ENCODE results near the gene MMP17.

Gene MMP17

GRCh38 chr12:131850856-131851559 lies 22.8 kb downstream of the MMP17 start:
- no peak for DNase-seq

- DNase-seq, result no peak
Observed at GRCh38 chr12:131851741-131852550, 23.8 kb downstream of the MMP17 start.

DNA sequence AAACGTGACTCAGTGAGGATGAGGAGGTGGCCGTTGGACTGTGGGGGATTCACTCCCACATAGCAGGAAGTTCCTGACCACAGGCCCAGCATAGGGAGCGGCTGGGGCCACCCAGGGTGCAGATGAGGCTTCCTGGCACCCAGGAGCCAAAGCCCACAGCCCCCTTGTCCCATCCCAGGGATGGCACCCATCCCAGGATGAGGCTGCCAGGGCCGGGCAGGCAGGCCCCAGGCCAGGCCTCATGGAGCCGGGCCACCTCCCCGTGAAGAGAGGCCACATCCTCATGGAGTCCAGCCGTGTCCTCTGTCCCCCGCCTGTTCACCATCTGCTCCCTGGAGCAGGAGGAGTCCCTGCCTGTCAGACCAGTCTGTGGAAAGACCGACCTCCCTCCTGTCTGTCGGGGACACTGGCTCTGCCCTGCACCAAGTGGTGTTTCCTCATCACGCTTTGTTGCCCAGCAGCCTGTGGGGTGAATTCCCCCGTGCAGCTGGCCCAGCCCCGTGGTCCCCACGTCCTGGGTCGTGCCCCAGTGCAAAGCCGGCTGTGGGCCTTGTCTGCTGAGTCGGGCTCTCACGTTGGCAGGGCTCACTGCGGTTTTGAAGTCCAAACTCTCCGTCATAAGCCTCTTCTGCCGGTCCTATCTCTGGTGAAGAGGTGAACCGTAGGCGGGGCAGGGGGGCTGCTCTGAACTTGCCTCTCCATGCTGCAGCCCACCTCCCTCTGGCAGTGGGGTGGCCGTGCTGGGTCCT lies 24.5 kb downstream of the MMP17 start:
- peak; percentile 54 for DNase-seq

DNA sequence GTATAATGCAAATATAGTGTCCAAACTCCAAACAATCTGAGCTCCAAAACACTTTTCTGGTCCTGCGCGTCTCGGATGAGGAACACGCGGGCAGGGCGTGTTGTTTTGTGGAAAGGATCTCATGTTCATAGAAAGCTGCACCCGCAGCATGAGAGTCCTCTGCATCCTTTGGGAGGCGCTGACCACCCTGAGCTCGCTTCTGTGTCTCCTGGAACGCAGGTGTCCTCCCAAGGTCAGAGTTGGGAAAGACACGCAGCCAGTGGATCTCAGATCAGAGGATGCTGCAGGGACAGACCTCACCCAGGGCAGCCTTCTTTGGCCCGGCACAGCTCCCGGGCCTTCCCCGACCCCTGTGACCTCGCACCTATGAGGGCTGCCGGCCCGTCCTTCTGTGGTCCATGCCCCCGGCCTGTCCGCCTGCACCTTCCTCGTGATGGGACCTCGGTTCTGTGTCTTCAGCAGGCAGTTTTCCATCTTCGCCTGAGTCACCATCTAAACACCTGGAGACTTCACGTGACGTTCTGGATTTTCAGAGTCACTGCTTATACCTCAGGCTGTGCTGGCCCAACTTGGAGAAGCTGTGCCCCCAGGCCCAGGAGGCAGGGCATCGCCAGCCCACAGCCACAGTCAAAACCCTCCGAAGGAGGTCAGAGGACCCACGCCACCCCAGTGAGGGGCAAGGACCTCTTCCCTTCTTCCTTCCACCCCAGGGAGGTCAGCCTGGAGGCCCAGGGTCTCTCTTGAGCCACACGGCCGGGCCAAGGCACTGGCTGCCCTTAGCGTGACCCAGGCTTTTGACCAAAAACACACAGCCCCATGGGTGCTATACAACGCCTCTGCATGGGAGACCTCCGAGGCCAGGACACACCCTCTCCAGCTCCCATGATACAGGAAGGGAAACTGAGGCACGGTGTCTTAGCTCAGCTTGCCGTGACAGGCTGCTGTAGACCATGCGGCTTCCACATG lies 25.9 kb downstream of the MMP17 start:
- DNase-seq, result no peak

DNA sequence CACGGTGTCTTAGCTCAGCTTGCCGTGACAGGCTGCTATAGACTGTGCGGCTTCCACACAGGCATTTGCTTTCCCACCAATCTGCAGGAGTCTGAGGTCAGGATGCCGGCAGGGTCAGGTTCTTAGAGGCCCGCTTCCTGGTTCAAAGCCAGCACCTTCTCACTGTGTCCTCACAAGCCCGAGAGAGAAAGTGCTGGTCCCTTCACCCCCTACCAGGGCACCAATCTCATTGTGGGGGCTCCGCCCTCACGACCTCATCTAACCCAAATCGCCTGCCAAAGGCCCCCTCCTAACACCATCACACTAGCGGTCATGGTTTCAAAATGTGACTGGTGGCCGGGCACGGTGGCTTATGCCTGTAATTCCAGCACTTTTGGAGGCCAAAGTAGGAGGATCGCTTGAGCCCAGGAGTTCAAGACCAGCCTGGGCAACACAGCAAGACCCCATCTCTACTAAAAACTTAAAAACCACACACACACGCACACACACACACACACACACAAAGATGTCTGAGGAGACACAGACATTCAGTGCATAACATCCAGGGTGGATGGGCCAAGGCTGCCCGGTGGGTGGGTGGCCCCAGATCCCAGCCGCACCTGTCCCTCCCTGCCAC lies 26.8 kb downstream of the MMP17 start:
- DNase-seq, result no peak

DNA sequence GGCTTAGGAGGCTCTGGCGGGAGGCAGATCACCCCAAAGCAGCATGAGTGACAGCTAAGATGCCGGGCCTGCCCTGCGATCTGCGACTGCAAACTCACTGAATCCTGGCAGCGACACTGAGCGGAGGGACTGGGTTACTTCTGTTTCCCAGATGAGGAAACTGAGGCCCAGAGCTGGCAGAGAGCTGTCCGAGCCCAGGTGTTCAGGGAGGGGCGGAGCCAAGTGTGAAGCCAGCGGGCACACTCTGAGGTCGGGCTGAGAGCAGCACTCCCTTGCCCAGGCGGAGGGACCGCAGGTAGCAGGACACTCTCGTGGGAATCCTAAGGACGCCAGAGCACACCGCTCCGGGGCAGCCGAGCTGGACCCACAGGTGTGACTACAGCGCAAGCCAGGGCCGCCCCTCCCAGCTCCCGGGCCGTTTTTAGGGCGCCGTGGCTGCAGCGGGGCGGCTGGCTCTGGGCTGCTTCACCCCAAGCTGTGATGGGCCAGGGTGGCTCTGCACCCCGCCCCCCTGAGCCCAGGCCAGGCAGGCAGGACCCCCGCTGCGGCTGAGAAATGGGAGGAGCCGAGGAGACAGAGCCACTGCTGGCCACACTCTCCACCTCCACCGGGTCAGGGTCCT lies 27.4 kb downstream of the MMP17 start:
- no peak for DNase-seq

GRCh38 chr12:131856366-131857097 lies 28.3 kb downstream of the MMP17 start:
- DNase-seq, result no peak

DNA sequence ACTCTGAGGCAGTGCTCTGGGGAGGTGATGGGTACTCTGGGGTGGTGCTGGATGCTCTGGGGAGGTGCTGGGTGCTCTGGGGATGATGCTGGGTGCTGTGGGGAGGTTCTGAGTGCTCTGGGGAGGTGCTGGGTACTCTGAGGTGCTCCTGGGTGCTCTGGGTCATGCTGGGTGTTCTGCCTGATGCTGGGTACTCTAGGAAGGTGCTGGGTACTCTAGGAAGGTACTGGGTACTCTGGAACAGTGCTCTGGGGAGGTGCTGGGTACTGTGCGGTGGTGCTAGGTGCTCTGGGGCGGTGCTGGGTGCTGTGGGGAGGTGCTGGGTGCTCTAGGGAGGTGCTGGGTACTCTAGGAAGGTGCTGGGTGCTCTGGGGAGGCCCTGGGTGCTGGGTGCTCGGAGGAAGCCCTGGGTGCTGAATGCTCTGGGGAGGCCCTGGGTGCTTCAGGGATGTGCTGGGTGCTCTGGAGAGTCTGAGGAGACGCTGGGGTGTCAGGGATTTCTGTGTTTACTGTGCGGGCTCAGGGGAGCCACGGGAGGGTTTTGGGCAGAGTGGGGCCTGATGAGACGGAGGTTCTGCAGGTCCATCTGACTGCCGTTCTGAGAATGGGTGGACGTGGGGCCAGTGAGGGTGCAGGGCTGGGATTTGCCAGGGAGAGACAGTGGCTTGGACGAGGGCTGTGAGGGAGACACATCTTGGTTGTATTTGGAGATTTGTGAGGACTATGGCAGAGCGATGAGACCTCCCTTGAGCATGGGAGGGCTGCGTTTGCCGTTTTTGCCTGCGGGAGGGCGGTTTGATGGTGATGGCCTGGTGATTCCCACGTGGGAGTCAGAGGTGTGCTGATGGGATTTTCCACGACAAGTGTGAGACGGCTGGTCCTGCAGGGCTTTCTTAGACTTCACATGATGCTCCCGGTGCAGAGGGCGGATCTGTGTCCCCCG lies 30.0 kb downstream of the MMP17 start:
- no peak for DNase-seq

GRCh38 chr12:131860472-131861260 lies 32.5 kb downstream of the MMP17 start:
- DNase-seq, result peak; percentile 69

- no peak for DNase-seq
Observed at GRCh38 chr12:131861261-131862083, 33.3 kb downstream of the MMP17 start.

- no peak for DNase-seq
Observed at GRCh38 chr12:131862084-131862441, 33.9 kb downstream of the MMP17 start.

GRCh38 chr12:131862600-131862993 lies 34.4 kb downstream of the MMP17 start:
- DNase-seq, result no peak

- DNase-seq, result peak; percentile 30
Observed at GRCh38 chr12:131862994-131863710, 35.0 kb downstream of the MMP17 start.

DNA sequence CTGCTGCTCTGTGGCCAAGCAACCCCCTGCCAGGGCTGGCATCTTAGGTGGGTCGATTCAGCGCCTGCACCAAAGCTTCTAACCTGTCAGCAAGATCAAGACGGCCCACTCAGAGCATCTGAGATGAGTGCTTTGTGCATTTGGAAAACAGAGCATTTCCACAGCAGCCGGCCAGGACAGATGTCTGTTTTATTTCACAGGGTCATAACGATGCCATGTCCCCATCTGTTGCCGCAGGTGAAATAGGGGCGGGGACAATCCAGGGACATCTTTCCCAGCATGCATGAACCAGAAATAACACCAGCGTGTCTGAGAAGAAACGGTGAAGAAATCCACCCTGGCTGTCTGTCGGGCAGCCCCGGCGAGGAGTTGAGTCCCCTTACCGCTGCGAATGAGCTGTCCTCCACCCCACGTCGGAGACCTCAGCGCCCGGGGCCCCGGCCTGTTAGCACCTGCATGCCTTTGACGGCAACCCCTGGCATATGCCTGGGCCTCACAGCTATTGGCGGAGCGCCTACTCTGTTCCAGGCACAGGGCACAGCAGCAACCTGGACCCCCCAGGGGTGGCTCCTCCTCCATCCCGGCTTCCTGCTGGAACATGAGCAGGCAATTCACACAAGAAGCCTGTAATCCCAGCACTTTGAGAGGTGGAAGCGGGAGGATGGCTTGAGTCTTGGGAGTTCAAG lies 35.7 kb downstream of the MMP17 start:
- no peak for DNase-seq

- DNase-seq, result no peak
Observed at GRCh38 chr12:131864469-131864868, 36.3 kb downstream of the MMP17 start.

DNA sequence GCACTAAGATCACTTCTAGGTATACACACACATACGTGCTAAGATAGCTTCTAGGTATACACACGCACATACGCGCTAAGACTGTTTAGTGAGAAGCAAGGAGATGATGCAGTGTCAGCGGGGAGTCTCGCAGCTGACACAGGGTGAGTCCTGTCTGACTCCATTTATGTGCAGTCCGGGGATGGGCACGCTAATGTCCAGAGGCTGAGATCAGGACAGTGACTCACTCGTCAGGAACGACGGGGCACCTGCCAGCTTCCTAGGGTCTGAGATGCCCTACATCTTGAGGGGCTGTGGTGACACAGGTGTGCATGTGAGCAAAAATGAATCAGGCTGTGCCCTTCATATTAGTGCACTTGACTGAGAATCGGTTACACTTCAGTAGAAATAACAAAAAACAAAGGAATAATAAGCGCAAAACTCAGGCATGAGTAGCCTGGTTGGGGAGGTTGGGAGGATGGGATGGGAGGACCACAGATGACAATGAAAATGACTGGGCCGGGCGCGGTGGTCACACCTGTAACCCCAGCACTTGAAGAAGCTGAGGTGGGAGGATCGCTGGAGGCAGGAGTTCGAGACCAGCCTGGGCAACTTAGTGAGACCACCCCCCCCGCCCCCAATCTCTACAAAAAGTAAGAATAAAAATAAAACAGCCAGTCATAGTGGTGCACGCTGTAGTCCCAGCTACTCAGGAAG lies 37.1 kb downstream of the MMP17 start:
- no peak for DNase-seq

Measured in fibroblast of skin of right quadriceps (primary cell).